Measurements from ENCODE around the gene MTHFD1L. TPM values are rescaled to one million over a fixed set of nuclear protein-coding genes. Genes with fewer than 3 reads are reported as not detected.
A peak's percentile ranks its signal among the peaks of the same experiment; 100 is the strongest.
"Not testable (repeated sequence)": the region's sequence is repeated elsewhere in the genome, so short reads cannot be mapped to it uniquely, and the experiment has no call there.

MTHFD1L gene
- total RNA-seq, 1 donor from 2014 or later: 125 TPM

- no peak overlapping the region for H3K4me3 Mint-ChIP-seq
- no peak overlapping the region for H3K27ac Mint-ChIP-seq
- no peak for DNase-seq (ENCODE audit: low spot score)
- no peaks in the 10 kb centered on the region for H3K36me3 Mint-ChIP-seq (ENCODE audit: low read depth)
- intact Hi-C loops (cut with micrococcal nuclease): no loop called here
- H3K4me1 Mint-ChIP-seq (ENCODE audit: low read depth): peaks cover 5% of the 10 kb centered on the region
- no peaks in the 10 kb centered on the region for H3K9me3 Mint-ChIP-seq
- H3K27me3 Mint-ChIP-seq (ENCODE audit: insufficient read depth): peaks cover 30% of the 10 kb centered on the region
Measured at GRCh38 chr6:150848400-150848799, 17.1 kb upstream of the MTHFD1L start.

GRCh38 chr6:150854392-150854791, 11.1 kb upstream of the MTHFD1L start:
- H3K36me3 Mint-ChIP-seq (ENCODE audit: low read depth); H3K4me3 Mint-ChIP-seq; H3K27ac Mint-ChIP-seq; DNase-seq (ENCODE audit: low spot score); H3K27me3 Mint-ChIP-seq (ENCODE audit: insufficient read depth); intact Hi-C loops (cut with micrococcal nuclease); H3K9me3 Mint-ChIP-seq: not testable (repeated sequence)
- H3K4me1 Mint-ChIP-seq (ENCODE audit: low read depth): peaks cover 10% of the 10 kb centered on the region

GRCh38 chr6:150855171-150855570, 10.3 kb upstream of the MTHFD1L start:
- H3K27ac Mint-ChIP-seq; H3K36me3 Mint-ChIP-seq (ENCODE audit: low read depth); H3K4me1 Mint-ChIP-seq (ENCODE audit: low read depth); DNase-seq (ENCODE audit: low spot score); H3K9me3 Mint-ChIP-seq; intact Hi-C loops (cut with micrococcal nuclease); H3K27me3 Mint-ChIP-seq (ENCODE audit: insufficient read depth); H3K4me3 Mint-ChIP-seq: not testable (repeated sequence)

GRCh38 chr6:150857062-150857944, 8.2 kb upstream of the MTHFD1L start:
- peaks cover 6% of the 10 kb centered on the region for H3K27me3 Mint-ChIP-seq (ENCODE audit: insufficient read depth)
- no peak overlapping the region for H3K4me3 Mint-ChIP-seq
- DNase-seq (ENCODE audit: low spot score): no peak
- H3K4me1 Mint-ChIP-seq (ENCODE audit: low read depth): peaks cover 15% of the 10 kb centered on the region
- no peaks in the 10 kb centered on the region for H3K9me3 Mint-ChIP-seq
- intact Hi-C loops (cut with micrococcal nuclease): no loop called here
- H3K36me3 Mint-ChIP-seq (ENCODE audit: low read depth): no peaks in the 10 kb centered on the region
- H3K27ac Mint-ChIP-seq: no peak overlapping the region

GRCh38 chr6:150857945-150858308, 7.6 kb upstream of the MTHFD1L start:
- Mint-ChIP-seq H3K36me3 (ENCODE audit: low read depth) (no peaks in the 10 kb centered on the region), H3K4me3 (no peak overlapping the region), H3K4me1 (ENCODE audit: low read depth) (peaks cover 19% of the 10 kb centered on the region), H3K27me3 (ENCODE audit: insufficient read depth) (peaks cover 3% of the 10 kb centered on the region), H3K27ac (no peak overlapping the region), H3K9me3 (no peaks in the 10 kb centered on the region)
- no peak for DNase-seq (ENCODE audit: low spot score)
- intact Hi-C loops (cut with micrococcal nuclease): no loop called here

GRCh38 chr6:150861448-150862168, 3.9 kb upstream of the MTHFD1L start:
- H3K9me3 Mint-ChIP-seq; H3K27me3 Mint-ChIP-seq (ENCODE audit: insufficient read depth); intact Hi-C loops (cut with micrococcal nuclease); H3K36me3 Mint-ChIP-seq (ENCODE audit: low read depth); H3K4me3 Mint-ChIP-seq; H3K27ac Mint-ChIP-seq; DNase-seq (ENCODE audit: low spot score): not testable (repeated sequence)
- peaks cover 24% of the 10 kb centered on the region for H3K4me1 Mint-ChIP-seq (ENCODE audit: low read depth)

- peaks cover 27% of the 10 kb centered on the region for H3K4me1 Mint-ChIP-seq (ENCODE audit: low read depth)
- DNase-seq (ENCODE audit: low spot score): no peak
- intact Hi-C loops (cut with micrococcal nuclease): no loop called here
- no peaks in the 10 kb centered on the region for H3K9me3 Mint-ChIP-seq
- no peak overlapping the region for H3K4me3 Mint-ChIP-seq
- peaks cover 2% of the 10 kb centered on the region for H3K27me3 Mint-ChIP-seq (ENCODE audit: insufficient read depth)
- H3K36me3 Mint-ChIP-seq (ENCODE audit: low read depth): peaks cover 7% of the 10 kb centered on the region
- H3K27ac Mint-ChIP-seq: no peak overlapping the region
Measured at GRCh38 chr6:150863213-150863928, 2.1 kb upstream of the MTHFD1L start.

- intact Hi-C loops (cut with micrococcal nuclease): loop anchor here (1.0 to 5.0 kb wide), 3 partner anchors 50 to 1298 kb away; partner anchors contain the start of gene GINM1
- peaks cover 36% of the 10 kb centered on the region for H3K4me1 Mint-ChIP-seq (ENCODE audit: low read depth)
- peak overlapping the region; percentile 72 for H3K27ac Mint-ChIP-seq
- H3K27me3 Mint-ChIP-seq (ENCODE audit: insufficient read depth): peaks cover 2% of the 10 kb centered on the region
- no peak for DNase-seq (ENCODE audit: low spot score)
- H3K9me3 Mint-ChIP-seq: no peaks in the 10 kb centered on the region
- peaks cover 7% of the 10 kb centered on the region for H3K36me3 Mint-ChIP-seq (ENCODE audit: low read depth)
- H3K4me3 Mint-ChIP-seq: peak overlapping the region; percentile 79
Measured at GRCh38 chr6:150865043-150865405, 478 bp upstream of the MTHFD1L start.

GRCh38 chr6:150866147-150866990, 867 bp downstream of the MTHFD1L start:
- Mint-ChIP-seq H3K27ac (peak overlapping the region; percentile 96), H3K9me3 (no peaks in the 10 kb centered on the region), H3K27me3 (ENCODE audit: insufficient read depth) (peaks cover 2% of the 10 kb centered on the region), H3K36me3 (ENCODE audit: low read depth) (peaks cover 7% of the 10 kb centered on the region), H3K4me1 (ENCODE audit: low read depth) (peaks cover 38% of the 10 kb centered on the region), H3K4me3 (peak overlapping the region; percentile 98)
- intact Hi-C loops (cut with micrococcal nuclease): loop anchor here (1.0 to 5.0 kb wide), 4 partner anchors 121 to 1299 kb away; partner anchors contain the start of genes GINM1 and RMND1
- DNase-seq (ENCODE audit: low spot score): peak; percentile 84

- peak overlapping the region; percentile 98 for H3K4me3 Mint-ChIP-seq
- peak overlapping the region; percentile 96 for H3K27ac Mint-ChIP-seq
- peaks cover under 1% of the 10 kb centered on the region for H3K27me3 Mint-ChIP-seq (ENCODE audit: insufficient read depth)
Measured at GRCh38 chr6:150866991-150867501, 1.5 kb downstream of the MTHFD1L start.

GRCh38 chr6:150868759-150869158, 3.3 kb downstream of the MTHFD1L start:
- H3K27ac Mint-ChIP-seq: no peak overlapping the region

More at GRCh38 chr6:150866991-150867501, 1.5 kb downstream of the MTHFD1L start:
- intact Hi-C loops (cut with micrococcal nuclease): loop anchor here (1.0 to 5.0 kb wide), 4 partner anchors 120 to 1300 kb away; partner anchors contain the start of genes GINM1 and RMND1
- Mint-ChIP-seq H3K36me3 (ENCODE audit: low read depth) (peaks cover 7% of the 10 kb centered on the region), H3K9me3 (no peaks in the 10 kb centered on the region), H3K4me1 (ENCODE audit: low read depth) (peaks cover 32% of the 10 kb centered on the region)
- no peak for DNase-seq (ENCODE audit: low spot score)

GRCh38 chr6:150874179-150874578, 8.7 kb downstream of the MTHFD1L start:
- intact Hi-C loops (cut with micrococcal nuclease): no loop called here
- H3K36me3 Mint-ChIP-seq (ENCODE audit: low read depth): peaks cover 17% of the 10 kb centered on the region
- H3K27ac Mint-ChIP-seq: no peak overlapping the region
- H3K4me3 Mint-ChIP-seq: no peak overlapping the region
- H3K4me1 Mint-ChIP-seq (ENCODE audit: low read depth): peaks cover 22% of the 10 kb centered on the region
- H3K9me3 Mint-ChIP-seq: no peaks in the 10 kb centered on the region
- DNase-seq (ENCODE audit: low spot score): no peak
- no peaks in the 10 kb centered on the region for H3K27me3 Mint-ChIP-seq (ENCODE audit: insufficient read depth)

More at GRCh38 chr6:150868759-150869158, 3.3 kb downstream of the MTHFD1L start:
- peaks cover 9% of the 10 kb centered on the region for H3K36me3 Mint-ChIP-seq (ENCODE audit: low read depth)
- H3K9me3 Mint-ChIP-seq: no peaks in the 10 kb centered on the region
- no peak overlapping the region for H3K4me3 Mint-ChIP-seq
- no peak for DNase-seq (ENCODE audit: low spot score)
- H3K4me1 Mint-ChIP-seq (ENCODE audit: low read depth): peaks cover 25% of the 10 kb centered on the region
- intact Hi-C loops (cut with micrococcal nuclease): loop anchor here (5.0 kb wide), 1 partner anchor 1301 kb away; the partner anchor contains the start of gene GINM1
- no peaks in the 10 kb centered on the region for H3K27me3 Mint-ChIP-seq (ENCODE audit: insufficient read depth)
